SHP77 treated with DMSO at 0.1 percent for 48 hours (cell line): ENCODE measurements around the gene SCRT2.
"Not testable (repeated sequence)": the region's sequence is repeated elsewhere in the genome, so short reads cannot be mapped to it uniquely, and the experiment has no call there.

Source experiments
- DNase-seq: peaks from one replicate; lab custom pipeline; 2025; lab: John Stamatoyannopoulos, UW

SCRT2 gene

GRCh38 chr20:675453-676314 lies at the start of gene SCRT2:
SCRT2 (minus strand) TSS chr20:675802; CDS start chr20:675601, 201 bp downstream.
- DNase-seq, result no peak

GRCh38 chr20:724797-725196 lies 49.2 kb upstream of the SCRT2 start:
- DNase-seq, result not testable (repeated sequence)

- DNase-seq, result no peak
Observed at GRCh38 chr20:723756-724155, 48.2 kb upstream of the SCRT2 start.

- no peak for DNase-seq
Observed at GRCh38 chr20:722822-723644, 47.4 kb upstream of the SCRT2 start.

- no peak for DNase-seq
Observed at GRCh38 chr20:721876-722275, 46.3 kb upstream of the SCRT2 start.

GRCh38 chr20:719816-720215 lies 44.2 kb upstream of the SCRT2 start:
- no peak for DNase-seq

GRCh38 chr20:719068-719467 lies 43.5 kb upstream of the SCRT2 start:
- DNase-seq, result no peak

- no peak for DNase-seq
Observed at GRCh38 chr20:717832-718231, 42.2 kb upstream of the SCRT2 start.

GRCh38 chr20:717271-717670 lies 41.7 kb upstream of the SCRT2 start:
- DNase-seq, result no peak

- no peak for DNase-seq
Observed at GRCh38 chr20:714453-714852, 38.9 kb upstream of the SCRT2 start.

- DNase-seq, result no peak
Observed at GRCh38 chr20:711576-711975, 36.0 kb upstream of the SCRT2 start.

- DNase-seq, result no peak
Observed at GRCh38 chr20:710780-711450, 35.3 kb upstream of the SCRT2 start.

- DNase-seq, result no peak
Observed at GRCh38 chr20:709991-710779, 34.6 kb upstream of the SCRT2 start.

GRCh38 chr20:709423-709822 lies 33.8 kb upstream of the SCRT2 start:
- peak; percentile 75 for DNase-seq

- DNase-seq, result no peak
Observed at GRCh38 chr20:708956-709355, 33.4 kb upstream of the SCRT2 start.

GRCh38 chr20:707451-708110 lies 32.0 kb upstream of the SCRT2 start:
- DNase-seq, result no peak

- no peak for DNase-seq
Observed at GRCh38 chr20:706366-706885, 30.8 kb upstream of the SCRT2 start.

- no peak for DNase-seq
Observed at GRCh38 chr20:704726-705125, 29.1 kb upstream of the SCRT2 start.

GRCh38 chr20:703426-703825 lies 27.8 kb upstream of the SCRT2 start:
- no peak for DNase-seq

- DNase-seq, result no peak
Observed at GRCh38 chr20:703006-703405, 27.4 kb upstream of the SCRT2 start.
